Brain microvascular endothelial cell (primary cell): Measurements from ENCODE around the gene SCNN1B.

Experiments used
- DNase-seq: peaks from one replicate; pipeline ENCODE4 v3.0.0-alpha.2; 2020
- H3K27ac ChIP-seq: fragments of 250-450 bp; sonication (Bioruptor Pico); 2 replicates; pipeline ENCODE4 v1.5.1; 2020; ENCODE audit warnings: mild to moderate bottlenecking, moderate library complexity
- H3K27me3 ChIP-seq: fragments of 250-450 bp; sonication (Bioruptor Pico); replicated peaks from 2 replicates; pipeline ENCODE4 v1.5.1; 2020; ENCODE audit warnings: mild to moderate bottlenecking
- H3K36me3 ChIP-seq: fragments of 250-450 bp; sonication (Bioruptor Pico); replicated peaks from 2 replicates; pipeline ENCODE4 v1.5.1; 2020; ENCODE audit warnings: mild to moderate bottlenecking
- H3K4me3 ChIP-seq: 2 replicates; pipeline ENCODE4 v1.5.1; 2011; ENCODE audit warnings: low read depth, mild to moderate bottlenecking, control low read depth, low read length, moderate library complexity
- in situ Hi-C: cut with HindIII; loops from 2 replicates; pipeline ENCODE4 v1.10.0; 2017; ENCODE audit warnings: low sequenced_read_pairs, low pct_ligation_motif_present
- TF ChIP-seq, protein P1 (sequence below): IDR thresholded peaks from 2 replicates; pipeline ENCODE4 v1.5.1; 2011; ENCODE audit warnings: low read depth, mild to moderate bottlenecking, moderate library complexity, low read length, control low read depth, inconsistent platforms; ENCODE audit errors: missing control alignments

SCNN1B gene

DNA sequence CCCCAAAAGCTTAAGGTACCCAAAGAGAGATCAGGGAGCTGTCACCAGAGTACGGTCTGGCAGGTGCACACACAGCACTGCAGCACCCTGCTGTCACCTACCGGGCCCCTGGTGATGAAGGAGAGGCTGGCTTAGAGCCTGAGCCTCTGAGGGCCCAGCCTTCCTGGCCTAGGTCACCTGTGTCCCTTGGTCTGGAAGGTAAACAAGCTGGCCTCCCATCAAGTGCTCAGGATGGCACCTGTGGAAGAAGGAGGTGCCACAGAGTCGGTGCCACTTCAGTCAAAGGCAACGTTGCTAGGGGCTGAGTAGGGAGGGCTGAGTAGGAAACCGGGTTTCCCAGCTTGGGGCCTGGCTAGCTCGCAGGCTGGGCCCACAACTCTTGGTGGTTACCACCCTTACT is 80.2 kb downstream of the SCNN1B start:
- Histone ChIP-seq H3K27ac (no peak overlapping the region), H3K4me3 (no peak overlapping the region), H3K27me3 (no peaks in the 10 kb centered on the region), H3K36me3 (no peaks in the 10 kb centered on the region)
- no peak for DNase-seq
- in situ Hi-C loops: no loop called here
- TF ChIP-seq, protein P1, sequence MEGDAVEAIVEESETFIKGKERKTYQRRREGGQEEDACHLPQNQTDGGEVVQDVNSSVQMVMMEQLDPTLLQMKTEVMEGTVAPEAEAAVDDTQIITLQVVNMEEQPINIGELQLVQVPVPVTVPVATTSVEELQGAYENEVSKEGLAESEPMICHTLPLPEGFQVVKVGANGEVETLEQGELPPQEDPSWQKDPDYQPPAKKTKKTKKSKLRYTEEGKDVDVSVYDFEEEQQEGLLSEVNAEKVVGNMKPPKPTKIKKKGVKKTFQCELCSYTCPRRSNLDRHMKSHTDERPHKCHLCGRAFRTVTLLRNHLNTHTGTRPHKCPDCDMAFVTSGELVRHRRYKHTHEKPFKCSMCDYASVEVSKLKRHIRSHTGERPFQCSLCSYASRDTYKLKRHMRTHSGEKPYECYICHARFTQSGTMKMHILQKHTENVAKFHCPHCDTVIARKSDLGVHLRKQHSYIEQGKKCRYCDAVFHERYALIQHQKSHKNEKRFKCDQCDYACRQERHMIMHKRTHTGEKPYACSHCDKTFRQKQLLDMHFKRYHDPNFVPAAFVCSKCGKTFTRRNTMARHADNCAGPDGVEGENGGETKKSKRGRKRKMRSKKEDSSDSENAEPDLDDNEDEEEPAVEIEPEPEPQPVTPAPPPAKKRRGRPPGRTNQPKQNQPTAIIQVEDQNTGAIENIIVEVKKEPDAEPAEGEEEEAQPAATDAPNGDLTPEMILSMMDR: no peak

DNA sequence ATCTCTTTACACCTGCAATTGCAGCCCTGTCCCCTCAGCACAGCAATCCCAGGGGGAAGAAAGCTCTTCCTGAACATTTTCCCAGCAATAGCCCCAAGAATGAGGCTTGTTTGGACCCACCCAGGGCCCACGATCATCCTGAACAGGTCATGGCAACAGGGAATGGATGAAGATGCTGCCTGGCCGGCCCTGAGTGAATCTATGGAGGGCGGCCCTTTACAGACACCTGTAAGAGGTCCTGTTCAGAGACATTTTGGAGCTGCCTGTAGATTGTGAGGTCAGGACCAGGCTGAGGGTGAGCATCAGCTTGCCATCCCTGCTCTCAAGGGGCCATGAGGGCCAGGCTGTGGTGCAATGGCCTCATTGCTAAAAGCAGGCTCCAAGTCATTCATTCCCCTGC is 81.8 kb downstream of the SCNN1B start:
- DNase-seq: no peak
- H3K36me3 ChIP-seq: peaks cover 3% of the 10 kb centered on the region
- H3K27ac ChIP-seq: no peak overlapping the region
- in situ Hi-C loops: no loop called here
- H3K4me3 ChIP-seq: no peak overlapping the region
- H3K27me3 ChIP-seq: no peaks in the 10 kb centered on the region
- TF ChIP-seq, protein P1: no peak

DNA sequence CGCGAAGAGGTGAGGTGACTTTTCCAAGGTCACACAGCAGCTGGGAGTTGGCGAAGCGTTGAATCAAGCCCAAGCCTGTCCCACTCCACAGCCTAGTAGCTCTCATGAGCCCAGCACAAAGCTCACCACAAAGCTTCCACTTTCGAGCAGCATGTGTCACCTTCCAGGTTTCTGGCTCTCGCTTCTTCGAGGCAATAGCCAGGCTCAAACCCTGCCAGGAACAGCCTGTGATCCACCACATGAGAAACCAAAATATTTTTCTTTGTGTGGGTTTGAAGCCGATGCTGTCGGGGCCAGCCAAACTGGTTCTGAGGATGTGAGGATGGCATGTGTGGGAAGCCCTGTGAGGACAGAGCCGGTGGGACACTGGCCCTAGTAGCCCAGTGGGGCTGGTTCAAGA is 82.8 kb downstream of the SCNN1B start:
- in situ Hi-C loops: no loop called here
- DNase-seq: no peak
- Histone ChIP-seq H3K27ac (no peak overlapping the region), H3K27me3 (no peaks in the 10 kb centered on the region), H3K36me3 (peaks cover 9% of the 10 kb centered on the region), H3K4me3 (no peak overlapping the region)
- TF ChIP-seq, protein P1: no peak

DNA sequence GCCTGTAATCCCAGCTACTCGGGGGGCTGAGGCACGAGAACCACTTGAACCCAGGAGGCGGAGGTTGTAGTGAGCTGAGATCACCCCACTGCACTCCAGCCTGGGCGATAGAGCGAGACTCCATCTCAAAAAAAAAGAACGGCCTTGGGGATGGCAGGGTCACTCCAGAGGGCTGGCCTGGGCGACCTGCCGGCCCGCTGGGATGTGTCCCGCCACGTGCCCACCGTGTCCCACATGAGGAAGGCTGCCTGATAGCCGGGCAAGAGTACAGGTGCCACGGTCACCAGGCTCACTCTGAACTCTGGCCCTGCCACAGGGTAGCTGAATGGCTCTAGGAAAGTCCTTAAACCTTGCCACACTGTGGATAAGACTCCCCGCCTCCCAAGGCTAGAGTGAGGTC is 83.3 kb downstream of the SCNN1B start:
- no peak for DNase-seq
- no peak overlapping the region for H3K4me3 ChIP-seq
- H3K27me3 ChIP-seq: no peaks in the 10 kb centered on the region
- no peak overlapping the region for H3K27ac ChIP-seq
- H3K36me3 ChIP-seq: peaks cover 9% of the 10 kb centered on the region
- in situ Hi-C loops: no loop called here
- TF ChIP-seq, protein P1: no peak

DNA sequence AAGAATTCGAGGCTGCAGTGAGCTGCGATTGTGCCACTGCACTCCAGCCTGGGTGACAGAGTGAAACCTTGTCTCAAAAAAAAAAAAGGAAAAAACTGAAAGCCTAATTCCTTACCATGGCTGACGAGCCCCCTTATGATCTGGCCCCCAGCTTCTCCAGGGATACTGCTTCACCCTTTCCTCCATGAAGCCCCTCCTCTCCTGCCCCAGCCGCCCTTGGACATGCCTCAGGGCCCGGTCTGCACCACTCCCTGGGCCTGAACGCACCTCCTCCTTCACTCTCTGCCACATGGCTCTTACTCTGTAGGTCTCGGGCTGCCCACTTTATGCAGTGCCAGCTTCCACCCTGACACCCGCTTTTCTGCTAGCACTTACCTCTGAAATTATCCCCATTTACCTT is 85.6 kb downstream of the SCNN1B start:
- no peaks in the 10 kb centered on the region for H3K27me3 ChIP-seq
- no peak overlapping the region for H3K27ac ChIP-seq
- in situ Hi-C loops: no loop called here
- no peak for DNase-seq
- TF ChIP-seq, protein P1: no peak
- no peak overlapping the region for H3K4me3 ChIP-seq
- peaks cover 30% of the 10 kb centered on the region for H3K36me3 ChIP-seq

DNA sequence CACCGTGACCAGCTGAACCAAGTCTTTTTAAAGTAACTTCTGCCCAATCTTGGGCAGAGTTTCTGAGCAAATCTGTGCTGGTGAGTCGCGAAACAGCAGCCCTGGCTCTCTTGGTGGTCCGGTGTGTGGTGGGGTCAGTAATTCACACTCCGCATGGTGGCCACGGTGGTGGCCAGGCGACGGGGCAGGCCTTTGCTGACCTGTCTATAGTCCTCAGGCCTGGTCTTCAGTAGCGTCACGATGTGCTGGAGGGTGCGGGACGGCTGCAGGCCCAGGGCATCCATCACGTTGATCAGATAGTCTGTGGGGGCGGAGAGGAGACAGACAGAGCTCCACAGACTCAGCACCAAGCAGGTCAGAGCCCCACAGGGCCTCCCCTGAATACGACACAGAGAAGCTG is 86.7 kb downstream of the SCNN1B start:
- no peak for DNase-seq
- Histone ChIP-seq H3K36me3 (peaks cover 36% of the 10 kb centered on the region), H3K27me3 (no peaks in the 10 kb centered on the region), H3K27ac (no peak overlapping the region), H3K4me3 (no peak overlapping the region)
- TF ChIP-seq, protein P1: no peak
- in situ Hi-C loops: no loop called here
